ENCODE measurements around the gene SP6.

Gene SP6

DNA sequence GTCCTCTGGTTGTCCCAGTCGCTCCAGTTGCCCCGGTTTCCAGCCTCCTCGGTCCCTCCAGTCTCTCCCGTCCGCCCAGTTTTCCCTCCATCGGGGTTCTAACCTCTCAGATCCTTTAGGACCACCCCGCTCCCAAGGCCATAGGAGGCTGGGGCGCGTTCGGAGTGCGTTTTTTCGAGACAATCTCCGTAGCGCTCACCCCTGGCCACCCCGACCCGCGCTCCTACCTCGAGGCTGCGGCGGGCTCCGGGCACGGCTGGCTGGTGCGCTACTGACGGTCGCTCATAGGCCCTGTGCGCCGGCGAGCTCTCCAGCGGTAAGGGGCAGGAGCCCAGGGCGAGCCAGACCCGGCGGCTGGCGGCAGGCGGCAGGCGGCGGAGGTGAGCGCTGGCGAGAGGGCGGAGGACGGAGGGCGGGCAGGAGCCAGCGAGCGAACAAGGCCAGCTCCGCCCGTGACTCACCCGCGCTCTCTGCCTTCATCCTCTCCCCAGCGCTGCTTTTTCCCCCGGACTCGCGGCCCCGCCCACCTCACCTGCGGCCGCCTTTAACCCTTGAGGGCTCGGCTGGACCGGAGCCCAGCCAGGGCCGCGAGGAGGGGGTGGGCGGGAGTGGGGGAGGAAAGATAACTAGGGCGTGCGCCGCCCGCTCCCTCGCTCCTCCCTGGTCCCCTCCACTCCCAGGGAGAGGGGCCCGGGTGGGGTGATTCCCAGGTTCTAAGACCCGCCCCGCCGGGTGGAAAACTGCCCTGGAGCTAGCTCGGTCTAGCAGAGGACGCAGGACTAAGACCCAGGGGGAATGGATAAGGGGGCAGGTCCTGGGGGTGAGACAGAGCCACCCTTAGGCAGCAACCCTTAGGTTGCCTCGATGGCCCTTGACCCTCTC is at the start of gene SP6:
TSS of gene SP6 (minus strand) at position 472 of the 882 bp plus-strand sequence. CDS start 2,734 bp downstream, outside the sequence.
- DNase-seq, result peak; percentile 80 to 91 (median 88)

DNA sequence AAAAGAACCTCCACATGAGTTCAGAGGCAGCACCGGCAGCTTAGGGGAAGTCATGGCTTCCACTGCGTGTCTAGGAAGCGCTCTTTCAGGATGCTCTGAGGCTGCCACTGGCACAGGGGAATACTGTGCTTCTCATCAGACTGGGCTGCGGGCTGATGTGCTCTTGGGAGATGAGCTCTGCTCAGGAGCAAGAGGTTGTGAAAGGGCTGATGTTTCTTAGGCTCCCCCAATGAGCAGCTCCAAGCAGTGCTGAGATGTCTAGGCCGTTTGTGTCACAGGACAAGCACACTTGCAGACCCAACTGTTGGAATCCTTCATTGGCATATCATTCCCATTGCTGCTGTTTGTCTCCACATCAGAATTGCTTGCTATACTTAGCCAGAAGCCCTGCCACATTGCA is 48.7 kb upstream of the SP6 start:
- DNase-seq, result no peak

DNA sequence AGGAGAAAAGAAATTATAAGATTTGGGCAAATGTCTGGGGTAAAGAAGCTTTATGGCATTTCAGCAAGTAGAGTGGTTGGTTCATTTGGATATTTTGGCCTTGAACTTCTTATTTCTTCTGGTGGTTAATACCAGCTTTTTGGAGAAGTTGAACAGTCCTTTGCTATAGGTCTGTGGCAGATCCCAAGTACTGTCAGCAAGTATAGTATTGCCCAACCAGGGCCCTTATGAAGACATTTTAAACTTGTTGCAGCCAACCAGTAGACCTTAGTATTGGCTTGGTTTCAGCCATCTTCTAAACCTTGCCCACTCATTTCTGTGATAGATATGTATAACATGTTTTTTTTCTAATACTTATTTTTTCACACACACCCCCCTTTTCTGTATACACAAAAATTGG is 47.3 kb upstream of the SP6 start:
- no peak for DNase-seq

DNA sequence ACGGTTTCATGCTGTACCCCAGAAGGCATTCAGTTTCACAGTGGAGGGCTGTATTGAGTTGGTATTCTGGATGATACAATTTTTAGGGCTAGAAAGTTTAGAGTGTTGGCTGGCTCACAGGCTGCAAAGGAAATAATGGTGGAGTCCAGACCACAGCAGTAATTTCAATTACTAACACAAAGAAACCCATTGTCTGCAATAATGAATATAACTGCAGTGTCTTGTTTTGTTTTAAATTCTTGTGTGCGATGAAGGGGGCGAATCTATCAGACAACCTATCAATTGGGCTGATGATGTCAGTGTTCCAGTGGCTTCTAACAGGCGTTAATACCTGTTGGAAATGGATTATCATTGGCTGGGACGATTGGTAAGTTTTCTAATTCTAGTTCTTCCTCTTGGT is 46.6 kb upstream of the SP6 start:
- no peak for DNase-seq

DNA sequence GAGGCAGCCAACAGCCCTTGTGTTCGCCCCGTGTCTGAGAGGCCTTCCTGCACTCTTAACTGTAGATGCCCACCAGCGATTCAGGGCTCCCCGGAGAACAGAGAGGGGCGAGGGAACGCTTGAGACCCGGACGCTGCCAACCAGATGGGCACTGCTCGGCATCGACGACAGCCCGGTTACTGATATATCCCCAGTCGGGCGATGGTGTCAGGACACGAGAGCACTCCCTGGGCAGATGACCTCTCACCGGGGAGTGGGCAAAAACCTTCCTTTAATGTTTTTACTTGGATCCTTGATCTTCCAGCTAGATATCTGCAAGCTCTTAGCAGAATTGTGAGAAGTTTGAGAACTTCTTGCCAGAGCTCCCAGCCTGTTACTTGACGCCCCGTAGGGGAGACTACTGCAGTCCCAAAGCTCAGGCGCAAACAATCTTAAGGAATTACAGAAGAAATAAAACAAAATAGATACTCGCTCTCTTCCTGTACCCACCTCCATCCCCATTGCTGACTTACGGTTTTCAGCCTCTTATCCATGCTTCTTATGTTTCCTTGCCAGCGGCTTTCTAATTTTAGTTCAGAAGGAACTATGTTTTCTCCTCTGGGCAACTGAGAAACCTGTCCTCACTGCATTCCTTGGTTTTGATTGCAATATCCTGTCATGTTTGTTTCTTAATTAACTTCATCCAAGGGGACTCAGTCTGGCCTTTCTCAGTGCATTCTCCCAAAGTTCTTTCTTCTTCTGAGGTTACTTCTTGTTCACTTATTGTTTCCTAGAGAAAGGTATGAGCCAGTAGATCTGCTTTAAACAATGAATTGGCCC is 45.9 kb upstream of the SP6 start:
- DNase-seq, result peak in 1 of 3 experiments; percentile 46

DNA sequence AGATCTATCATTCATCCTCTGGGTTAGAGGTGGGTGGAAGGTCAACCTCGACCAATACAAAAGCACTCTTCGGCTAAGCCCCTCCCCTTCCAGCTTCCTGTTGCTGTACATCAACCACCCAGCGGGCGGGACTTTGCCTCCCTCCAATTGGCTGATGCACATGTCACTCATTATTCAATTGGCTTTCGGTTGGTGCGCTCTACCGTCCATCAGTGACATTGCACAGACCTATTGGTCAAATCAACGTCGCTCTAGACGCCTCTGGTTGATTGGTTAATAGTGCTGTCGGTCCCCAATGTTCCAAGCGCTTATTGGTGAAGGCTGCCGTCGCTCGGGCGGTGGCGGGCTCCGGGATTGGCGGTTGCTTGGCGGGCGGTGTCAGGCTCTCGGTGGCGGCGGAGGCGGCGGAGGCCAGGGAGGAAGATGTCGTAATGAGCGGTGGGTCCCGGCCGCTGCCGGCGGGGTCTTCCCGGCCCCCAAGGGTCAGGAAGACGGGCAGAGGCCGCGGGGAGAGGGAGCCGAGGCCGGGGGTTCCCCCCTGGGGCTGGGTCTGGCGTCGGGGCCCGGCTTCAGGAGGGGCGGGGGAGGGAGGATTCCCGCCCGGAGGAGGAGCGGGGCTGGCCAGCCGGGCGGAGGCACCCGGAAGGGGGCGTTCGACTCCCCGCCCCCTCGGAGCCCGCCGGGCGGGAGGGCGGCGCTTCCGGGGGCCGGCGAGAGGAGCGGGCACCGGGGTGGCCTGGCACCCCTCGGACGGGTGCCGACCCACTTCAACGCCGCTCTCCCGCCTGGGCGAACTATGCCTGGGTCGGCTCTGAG is 45.1 kb upstream of the SP6 start, which contains the start of gene SP2:
TSS of gene SP2 (plus strand) at position 381 of the 816 bp plus-strand sequence. CDS start at position 432, 51 bp downstream.
- peak; percentile 100 for DNase-seq

DNA sequence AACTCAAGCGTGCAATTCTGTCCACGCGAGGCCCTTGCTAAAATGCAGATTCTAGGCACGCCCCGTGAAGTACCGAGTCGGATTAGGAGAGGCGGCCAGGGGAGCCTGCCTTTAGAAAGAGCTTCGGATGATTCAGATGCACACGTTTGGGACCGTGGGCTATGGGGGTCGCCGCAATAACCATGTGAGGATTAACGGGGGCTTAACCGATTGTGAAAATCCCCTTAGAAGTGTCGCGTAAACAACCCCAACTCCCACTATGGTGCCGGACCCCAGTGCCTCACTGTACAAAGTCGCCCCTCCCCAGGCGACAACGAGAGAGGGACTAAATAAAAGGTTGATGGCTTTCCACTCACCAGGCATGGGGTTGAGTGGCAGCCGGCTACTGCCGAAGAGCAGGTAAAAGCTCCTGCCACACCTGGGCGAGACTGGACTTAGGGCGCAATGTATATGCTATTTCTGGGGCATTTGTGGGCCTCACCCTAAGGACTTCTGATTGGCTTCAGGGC is 44.4 kb upstream of the SP6 start:
- DNase-seq, result peak in 1 of 3 experiments; percentile 21

DNA sequence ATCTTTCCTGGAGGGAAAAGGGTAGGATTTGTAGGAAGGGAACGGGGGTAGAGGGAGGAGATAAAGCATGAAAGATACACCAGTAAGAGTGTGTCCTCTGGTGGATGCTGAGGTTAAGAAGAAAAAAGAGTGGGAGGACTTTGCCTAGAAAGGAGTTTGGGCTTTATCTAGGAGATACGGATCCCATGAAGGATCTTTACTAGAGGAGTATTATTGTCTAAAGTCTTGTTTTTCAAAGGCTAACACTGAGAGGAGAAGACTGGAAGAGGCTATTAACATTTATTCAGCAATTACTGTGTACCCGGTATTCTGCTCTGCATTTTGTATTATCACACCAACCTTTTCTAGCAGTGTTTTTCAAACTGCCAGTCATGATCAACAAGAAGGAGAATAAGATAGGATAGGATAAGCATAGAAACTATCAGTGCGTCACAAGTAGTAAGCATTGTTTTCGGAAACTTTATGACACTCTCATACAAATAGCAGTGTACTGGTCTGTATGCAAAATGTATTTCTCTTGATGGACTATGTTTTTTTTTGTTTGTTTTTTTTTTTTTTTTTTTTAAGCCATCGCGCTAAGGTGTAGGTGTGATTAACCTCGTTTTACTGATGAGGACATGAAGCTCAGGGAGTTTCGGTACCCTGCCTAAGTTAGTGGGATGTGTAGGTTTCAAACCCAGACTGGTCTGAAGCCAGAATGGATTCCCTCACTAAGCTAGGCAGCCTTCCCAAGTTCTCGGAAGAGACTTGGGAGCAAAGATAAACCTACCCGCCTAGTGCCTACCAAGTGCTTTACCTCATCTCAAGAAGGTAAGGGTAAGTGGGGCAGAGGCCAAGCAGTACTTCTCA is 43.8 kb upstream of the SP6 start:
- no peak for DNase-seq

DNA sequence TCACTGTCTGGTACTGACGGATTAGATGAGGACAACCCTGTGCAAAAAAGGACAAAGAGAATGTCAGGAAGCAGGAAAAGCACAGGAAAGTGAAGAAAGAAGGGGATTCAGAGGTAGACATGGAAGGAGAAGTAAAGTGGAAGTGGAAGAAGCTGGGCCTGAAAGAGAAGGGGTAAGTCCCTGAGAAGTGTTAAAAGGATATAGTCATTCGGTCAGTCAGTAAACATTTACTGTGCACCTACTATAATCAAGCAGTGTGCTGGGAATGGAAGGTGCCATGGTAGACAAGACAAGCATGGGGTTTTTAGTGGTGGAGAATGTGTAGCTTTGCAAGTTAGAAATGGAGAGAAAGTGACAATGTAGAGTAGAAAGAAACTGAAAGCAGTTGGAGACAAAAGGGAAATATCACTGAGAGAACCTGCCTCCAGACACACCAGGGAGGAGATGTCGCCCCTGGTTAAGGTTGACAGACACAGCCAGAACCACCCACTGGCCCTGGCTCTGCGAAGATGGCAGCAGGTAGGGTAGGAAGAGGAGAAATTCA is 40.7 kb upstream of the SP6 start:
- DNase-seq, result no peak

DNA sequence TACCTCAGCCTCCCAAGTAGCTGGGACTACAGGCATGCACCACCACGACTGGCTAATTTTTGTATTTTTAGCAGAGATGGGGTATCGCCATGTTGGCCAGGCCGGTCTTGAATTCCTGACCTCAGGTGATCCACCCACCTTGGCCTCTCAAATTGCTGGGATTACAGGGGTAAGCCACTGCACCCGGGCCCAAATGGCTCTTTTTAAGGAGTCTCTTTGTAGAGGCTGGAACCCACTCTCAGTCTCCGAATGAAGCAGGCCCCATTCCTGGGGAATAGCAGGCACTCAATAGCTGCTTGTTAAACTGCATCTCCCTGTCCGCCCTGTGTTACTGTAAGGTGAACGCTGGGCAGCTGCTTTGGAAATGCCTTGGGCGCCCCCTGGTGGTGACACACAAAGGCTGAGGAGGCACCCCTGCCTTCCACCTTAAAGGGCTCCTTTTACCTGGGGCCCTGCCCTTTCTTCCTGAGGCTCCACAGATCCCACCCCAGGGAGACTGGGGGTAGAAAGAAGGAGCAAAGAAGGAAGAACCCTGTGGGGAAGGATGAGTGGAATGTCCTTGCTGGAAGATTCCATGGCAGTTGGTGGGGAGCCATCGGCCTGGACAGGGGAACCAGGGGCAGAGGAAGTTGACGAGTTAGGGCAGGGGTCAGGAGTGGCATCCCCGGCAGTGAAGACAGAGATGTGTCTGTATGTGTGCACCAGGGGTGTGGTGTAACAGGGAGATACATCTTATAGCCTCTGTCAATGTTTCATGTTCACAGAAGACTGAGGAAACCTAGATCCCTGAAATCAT is 39.0 kb upstream of the SP6 start:
- peak; percentile 67 to 91 (median 84) for DNase-seq

DNA sequence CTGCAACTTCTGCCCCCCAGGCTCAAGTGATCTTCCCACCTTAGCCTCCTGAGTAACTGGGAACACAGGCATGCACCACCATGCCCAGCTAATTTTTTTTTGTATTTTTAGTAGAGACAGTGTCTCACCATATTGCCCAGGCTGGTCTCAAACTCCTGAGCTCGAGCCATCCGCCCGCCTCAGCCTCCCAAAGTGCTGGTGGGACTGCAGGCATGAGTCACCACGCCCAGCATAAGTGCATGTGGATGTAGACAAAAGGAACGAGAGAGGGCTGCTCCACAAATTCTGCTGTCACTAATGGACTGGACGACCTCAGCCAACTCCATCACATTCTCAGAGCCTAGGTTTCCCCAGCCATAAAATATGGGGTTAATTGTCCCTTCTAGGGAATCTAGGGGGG is 37.3 kb upstream of the SP6 start:
- no peak for DNase-seq

DNA sequence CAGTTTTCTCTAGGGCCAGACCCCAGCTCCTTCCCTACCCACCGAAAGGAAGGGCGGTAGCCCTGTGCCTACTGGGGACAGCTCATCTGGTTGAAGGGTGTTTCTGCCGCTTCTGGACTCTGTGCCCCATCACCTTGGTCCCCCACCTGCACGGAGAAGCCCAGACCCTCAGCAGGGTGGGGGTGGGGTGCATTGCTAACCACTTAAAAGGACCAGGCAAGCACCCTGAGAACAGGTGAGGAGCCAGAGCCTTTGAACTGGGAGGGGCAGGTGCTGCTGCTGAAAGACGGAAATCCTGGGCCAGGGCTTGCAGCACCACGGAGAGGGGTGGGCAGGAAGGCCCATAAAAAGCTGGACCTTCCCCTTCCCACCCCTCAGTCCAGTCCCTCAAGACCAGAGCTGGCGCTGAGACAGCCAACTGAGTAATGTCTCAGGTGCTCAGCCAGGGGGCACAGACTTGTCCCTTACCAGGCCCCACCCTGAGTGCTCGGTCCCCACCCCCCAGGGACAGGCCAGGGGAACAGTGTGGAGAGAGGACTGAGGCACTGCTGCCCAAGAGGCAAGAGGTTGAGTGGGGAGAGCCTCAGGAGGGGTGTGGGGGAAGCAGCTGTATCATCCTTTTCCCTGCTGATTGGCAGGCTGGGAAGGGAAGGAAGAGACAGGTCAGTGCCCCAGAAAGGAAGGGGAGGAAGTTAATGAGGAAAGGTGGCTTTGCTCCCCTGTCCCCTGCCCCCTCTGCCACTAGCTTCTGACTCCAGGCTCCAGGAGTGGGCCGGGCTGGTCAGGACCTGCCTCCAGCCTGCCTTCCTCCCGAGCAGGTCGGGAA is 34.2 kb upstream of the SP6 start:
- no peak for DNase-seq

DNA sequence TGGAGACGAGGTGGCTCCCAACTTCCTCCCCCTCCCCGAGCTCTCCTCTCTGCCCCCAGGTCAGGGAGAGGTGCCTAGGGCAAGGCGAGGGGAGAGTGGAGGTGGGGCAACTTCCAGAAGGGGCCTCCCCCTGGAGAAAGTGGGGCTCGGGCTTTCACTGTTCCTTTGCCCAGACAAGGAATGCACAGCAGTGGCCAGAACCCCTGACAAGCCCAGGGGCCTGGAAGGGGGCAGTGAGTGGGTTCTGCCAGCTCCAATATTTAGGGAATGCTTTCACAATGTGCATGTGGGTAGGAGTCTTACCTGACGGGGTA is 33.4 kb upstream of the SP6 start:
- DNase-seq, result no peak

DNA sequence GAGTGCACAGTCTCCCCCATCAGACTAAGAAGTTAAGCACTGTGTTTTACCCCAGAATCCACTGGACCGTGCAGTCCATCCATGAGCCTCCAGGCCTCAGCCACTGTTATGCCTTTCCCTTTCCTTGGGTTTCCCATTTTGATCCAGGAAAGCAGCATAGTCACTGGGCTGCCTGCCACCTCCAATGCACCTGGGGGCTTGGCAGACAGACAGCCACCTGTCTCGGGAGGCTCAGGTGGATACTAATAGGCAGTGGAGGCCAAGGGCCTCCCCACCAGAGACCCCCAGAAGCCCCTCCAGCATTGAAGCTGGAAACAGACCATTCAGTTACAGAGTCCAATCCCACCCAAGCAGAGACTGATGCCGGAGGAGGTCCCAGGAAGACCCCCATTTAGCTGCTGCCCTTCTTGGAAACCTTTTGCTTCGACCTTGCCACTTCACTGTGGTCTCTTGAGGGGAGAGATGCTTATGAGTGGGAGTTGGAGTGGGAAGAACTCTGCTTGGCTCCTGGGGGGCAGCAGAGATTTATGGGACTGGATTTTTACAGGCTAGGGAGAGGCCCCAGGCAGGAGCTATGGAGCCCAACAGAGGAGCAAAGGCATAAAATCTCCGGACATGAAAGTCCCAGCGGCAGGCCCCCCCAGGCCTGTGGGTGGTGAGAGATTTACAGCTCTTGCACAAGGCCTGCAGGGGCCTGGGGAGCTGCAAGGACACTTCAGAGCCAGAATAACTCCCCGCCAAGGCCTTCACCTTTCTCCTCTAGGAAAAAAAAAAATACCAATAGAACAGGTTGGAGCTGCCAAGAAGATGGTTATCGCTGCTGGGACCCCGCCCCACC is 32.8 kb upstream of the SP6 start:
- DNase-seq, result no peak

DNA sequence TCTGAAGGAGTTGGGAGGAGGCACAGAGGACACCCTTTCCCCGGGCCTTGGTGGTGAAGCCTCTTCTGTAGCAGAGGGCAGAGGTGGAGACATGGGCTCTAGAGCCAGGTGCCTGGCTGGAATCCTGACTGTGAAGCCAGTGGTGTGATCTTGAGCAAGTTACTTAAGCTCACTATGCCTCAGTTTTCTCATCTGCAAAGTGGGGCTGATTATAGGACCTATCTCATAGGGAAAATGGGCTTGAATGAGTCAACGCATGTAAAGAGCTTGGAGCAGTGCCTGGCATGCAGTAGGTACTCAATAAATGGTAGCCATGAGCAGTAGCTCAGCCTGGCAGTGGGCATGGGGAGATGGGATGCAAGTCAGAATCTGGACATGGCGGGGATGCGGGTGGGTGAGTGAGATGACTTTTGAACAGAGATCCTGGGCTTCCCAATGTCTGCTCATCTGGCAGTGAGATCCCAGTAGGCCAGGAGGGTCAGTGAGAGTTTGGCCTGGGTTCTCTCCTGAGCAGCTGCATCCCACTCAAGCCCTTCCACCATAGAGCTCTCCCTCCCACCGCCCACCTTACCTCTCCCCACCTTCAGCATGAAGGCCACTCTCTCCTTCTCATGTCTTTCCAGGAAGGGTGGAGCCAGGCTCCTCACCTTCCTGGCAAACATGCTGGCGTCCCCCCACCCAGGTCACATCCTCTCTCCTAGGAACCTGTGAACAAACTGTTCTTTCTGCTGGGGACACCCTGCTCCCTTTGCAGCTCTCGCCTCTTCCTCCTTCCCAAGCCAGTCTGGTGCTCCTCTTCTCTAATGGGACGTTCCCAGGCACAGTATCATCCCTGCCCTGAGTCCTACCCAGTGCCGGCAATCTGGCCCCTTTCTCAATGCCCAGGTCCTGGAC is 32.0 kb upstream of the SP6 start:
- no peak for DNase-seq

DNA sequence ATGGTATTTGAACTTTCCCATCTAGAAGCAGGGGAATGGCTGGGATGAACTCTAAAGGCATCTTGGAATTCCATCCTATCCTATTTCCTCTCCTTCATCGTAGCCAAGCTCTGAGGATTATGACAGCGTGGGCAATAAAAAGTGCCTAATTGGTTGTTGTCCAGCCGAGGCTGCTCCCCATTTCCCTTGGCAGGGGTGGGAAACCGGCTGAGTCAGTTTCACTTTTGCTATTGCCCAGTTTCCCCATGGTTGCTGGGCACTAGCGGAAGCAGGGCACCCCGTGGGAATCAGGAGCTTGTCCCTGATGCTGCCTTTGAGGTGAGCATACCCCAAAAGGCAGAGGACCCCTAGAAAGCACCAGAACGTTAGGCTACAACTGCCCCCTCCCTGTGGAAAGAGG is 31.3 kb upstream of the SP6 start:
- no peak for DNase-seq

DNA sequence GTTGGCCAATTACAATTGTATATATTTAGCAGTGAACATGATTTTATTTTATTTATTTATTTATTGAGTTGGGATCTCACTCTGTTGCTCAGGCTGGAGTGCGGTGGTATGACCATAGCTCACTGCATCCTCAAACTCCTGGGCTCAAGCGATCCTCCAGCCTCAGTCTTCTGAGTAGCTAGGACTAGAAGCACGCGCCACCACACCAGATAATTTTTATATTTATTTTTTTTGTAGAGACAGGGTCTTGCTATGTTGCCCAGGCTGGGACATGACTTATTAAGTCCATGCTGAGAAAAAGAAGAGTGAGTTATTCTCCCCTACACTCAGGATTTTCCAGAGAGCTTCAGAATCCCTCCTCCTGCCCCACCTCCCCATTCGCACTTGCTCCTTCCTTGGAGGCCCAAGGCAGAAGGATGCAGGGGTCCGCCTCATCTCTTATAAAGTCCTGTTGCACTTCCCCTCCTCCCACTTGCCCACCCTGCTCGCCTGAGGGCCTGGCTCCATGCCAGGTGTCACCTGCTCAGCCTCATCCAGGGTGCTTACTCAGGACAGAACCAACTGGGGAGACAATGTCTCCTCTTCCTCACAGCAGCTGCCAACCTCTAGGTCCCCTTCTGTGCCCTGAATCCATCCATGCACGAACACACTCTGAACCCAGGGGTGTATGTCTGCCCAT is 29.0 kb upstream of the SP6 start:
- DNase-seq, result peak in 1 of 3 experiments; percentile 13
